GM21619 (cell line): Measurements from ENCODE around the gene STAT3.
"Not testable (repeated sequence)": the region's sequence is repeated elsewhere in the genome, so short reads cannot be mapped to it uniquely, and the experiment has no call there.

ENCODE experiments used
- ATAC-seq: cut with Tn5 transposase; IDR thresholded peaks from one replicate; pipeline ENCODE4 v1.9.1; 2021; ENCODE audit not compliant: unreplicated experiment

Gene STAT3

GRCh38 chr17:42388381-42389134 is at the start of gene STAT3:
STAT3 (minus strand) TSS chr17:42388442; CDS start chr17:42348516, 39,926 bp downstream.
- peak; percentile 84 for ATAC-seq

GRCh38 chr17:42436391-42436790 is 48.1 kb upstream of the STAT3 start:
- ATAC-seq: no peak

- ATAC-seq: no peak
Observed at GRCh38 chr17:42431758-42432161, 43.5 kb upstream of the STAT3 start.

GRCh38 chr17:42429726-42430447 is 41.6 kb upstream of the STAT3 start:
- no peak for ATAC-seq

GRCh38 chr17:42428141-42428944 is 40.1 kb upstream of the STAT3 start:
- ATAC-seq: no peak

- no peak for ATAC-seq
Observed at GRCh38 chr17:42424991-42425610, 36.9 kb upstream of the STAT3 start.

GRCh38 chr17:42423766-42424165 is 35.5 kb upstream of the STAT3 start:
- no peak for ATAC-seq

GRCh38 chr17:42422958-42423712 is 34.9 kb upstream of the STAT3 start, which contains the start of gene CAVIN1:
CAVIN1 (minus strand) TSS chr17:42423256; CDS start chr17:42423097, 159 bp downstream.
- ATAC-seq: no peak

GRCh38 chr17:42422412-42422957 is 34.2 kb upstream of the STAT3 start:
- no peak for ATAC-seq

- ATAC-seq: no peak
Observed at GRCh38 chr17:42421507-42422338, 33.5 kb upstream of the STAT3 start.

- no peak for ATAC-seq
Observed at GRCh38 chr17:42421136-42421506, 32.9 kb upstream of the STAT3 start.

- not testable (repeated sequence) for ATAC-seq
Observed at GRCh38 chr17:42417981-42418380, 29.7 kb upstream of the STAT3 start.

GRCh38 chr17:42414704-42415409 is 26.6 kb upstream of the STAT3 start:
- ATAC-seq: no peak

- no peak for ATAC-seq
Observed at GRCh38 chr17:42413464-42414040, 25.3 kb upstream of the STAT3 start.

GRCh38 chr17:42411905-42412679 is 23.9 kb upstream of the STAT3 start:
- ATAC-seq: no peak

GRCh38 chr17:42411361-42411760 is 23.1 kb upstream of the STAT3 start:
- no peak for ATAC-seq

GRCh38 chr17:42410319-42410685 is 22.1 kb upstream of the STAT3 start:
- no peak for ATAC-seq
